HEK293 (cell line): ENCODE results near the gene TMPRSS12.

Experiments
- PATZ1 ChIP-seq: fragments of 450-650 bp; formaldehyde crosslinking; IDR thresholded peaks from 2 replicates; pipeline ENCODE4 v1.5.1; 2016; ENCODE audit warnings: missing biosample characterization, missing genetic modification characterization
- YY1 ChIP-seq: fragments of 450-650 bp; formaldehyde crosslinking; IDR thresholded peaks from 2 replicates; pipeline ENCODE4 v1.5.1; 2018; ENCODE audit warnings: missing biosample characterization, missing genetic modification characterization
- ZFP37 ChIP-seq: fragments of 450-650 bp; formaldehyde crosslinking; IDR thresholded peaks from 2 replicates; pipeline ENCODE4 v1.5.1; 2016; ENCODE audit warnings: missing biosample characterization, missing genetic modification characterization
- ZNF530 ChIP-seq: fragments of 450-650 bp; formaldehyde crosslinking; IDR thresholded peaks from 2 replicates; pipeline ENCODE4 v1.5.1; 2016; ENCODE audit warnings: low read depth, missing biosample characterization, missing genetic modification characterization
- ZNF548 ChIP-seq: fragments of 450-650 bp; formaldehyde crosslinking; IDR thresholded peaks from 2 replicates; pipeline ENCODE4 v1.5.1; 2016; ENCODE audit warnings: missing biosample characterization, missing genetic modification characterization
- ZNF701 ChIP-seq: fragments of 450-650 bp; formaldehyde crosslinking; IDR thresholded peaks from 2 replicates; pipeline ENCODE4 v1.5.1; 2016; ENCODE audit warnings: missing biosample characterization, missing genetic modification characterization
- ZNF777 ChIP-seq: fragments of 450-650 bp; formaldehyde crosslinking; IDR thresholded peaks from 2 replicates; pipeline ENCODE4 v1.5.1; 2017; ENCODE audit warnings: missing biosample characterization, missing genetic modification characterization, borderline replicate concordance
- TF ChIP-seq, protein P1 (sequence below): fragments of 450-650 bp; formaldehyde crosslinking; IDR thresholded peaks from 2 replicates; pipeline ENCODE4 v1.5.1; 2016; ENCODE audit warnings: missing biosample characterization, missing genetic modification characterization

DNA sequence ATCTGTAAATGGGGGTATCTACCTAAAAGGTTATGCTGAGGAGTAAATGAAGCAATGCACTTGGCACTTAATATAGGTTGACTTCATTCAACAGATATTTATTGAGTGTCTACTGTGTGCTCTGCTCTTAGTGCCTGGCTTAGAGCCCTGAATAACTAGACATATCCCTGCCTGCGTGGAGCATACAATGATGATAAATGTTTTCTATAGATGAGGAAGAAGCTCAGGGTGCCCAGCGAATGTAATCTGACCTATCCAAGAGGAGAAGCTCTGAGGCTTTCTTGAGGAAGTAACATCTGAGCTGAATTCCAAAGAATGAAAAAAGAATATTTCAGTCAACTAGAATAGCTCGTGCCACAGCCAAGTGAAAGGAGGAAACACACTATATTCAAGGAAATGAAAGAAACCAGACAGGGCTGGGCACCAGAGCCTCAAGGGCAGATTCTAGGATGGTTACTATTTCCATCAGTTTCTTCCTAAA is 91.7 kb downstream of the TMPRSS12 start:
- TF ChIP-seq, protein P1, sequence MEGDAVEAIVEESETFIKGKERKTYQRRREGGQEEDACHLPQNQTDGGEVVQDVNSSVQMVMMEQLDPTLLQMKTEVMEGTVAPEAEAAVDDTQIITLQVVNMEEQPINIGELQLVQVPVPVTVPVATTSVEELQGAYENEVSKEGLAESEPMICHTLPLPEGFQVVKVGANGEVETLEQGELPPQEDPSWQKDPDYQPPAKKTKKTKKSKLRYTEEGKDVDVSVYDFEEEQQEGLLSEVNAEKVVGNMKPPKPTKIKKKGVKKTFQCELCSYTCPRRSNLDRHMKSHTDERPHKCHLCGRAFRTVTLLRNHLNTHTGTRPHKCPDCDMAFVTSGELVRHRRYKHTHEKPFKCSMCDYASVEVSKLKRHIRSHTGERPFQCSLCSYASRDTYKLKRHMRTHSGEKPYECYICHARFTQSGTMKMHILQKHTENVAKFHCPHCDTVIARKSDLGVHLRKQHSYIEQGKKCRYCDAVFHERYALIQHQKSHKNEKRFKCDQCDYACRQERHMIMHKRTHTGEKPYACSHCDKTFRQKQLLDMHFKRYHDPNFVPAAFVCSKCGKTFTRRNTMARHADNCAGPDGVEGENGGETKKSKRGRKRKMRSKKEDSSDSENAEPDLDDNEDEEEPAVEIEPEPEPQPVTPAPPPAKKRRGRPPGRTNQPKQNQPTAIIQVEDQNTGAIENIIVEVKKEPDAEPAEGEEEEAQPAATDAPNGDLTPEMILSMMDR = no peak
- TF ChIP-seq ZFP37 (tag by site-specific recombination) (no peak), PATZ1 (no peak), ZNF701 (tag by site-specific recombination) (no peak), ZNF530 (no peak), ZNF777 (tag by site-specific recombination) (no peak), YY1 (tag by site-specific recombination) (no peak), ZNF548 (tag by site-specific recombination) (no peak)
